B cell (primary cell): ENCODE data around the gene CLCN1. TPM values are rescaled to one million over a fixed set of nuclear protein-coding genes. Genes with fewer than 3 reads are reported as not detected.
A peak's percentile ranks its signal among the peaks of the same experiment; 100 is the strongest.

Source experiments
- ATAC-seq: fragments of 200-7000 bp; cut with Tn5 transposase; one replicate; pipeline ENCODE4 v1.10.0; 2021; ENCODE audit warnings: low read depth, mild to moderate bottlenecking, moderate number of reproducible peaks, moderate library complexity
- CTCF ChIA-PET: fragments of 350-600 bp; sonication (Branson Sonifier 250); formaldehyde crosslinking; loops from one replicate; lab custom pipeline; 2021; ENCODE audit warnings: antibody characterized with exemption, inconsistent platforms; lab: Charles Lee
- POLR2A ChIA-PET: fragments of 350-600 bp; sonication (Branson Sonifier 250); formaldehyde crosslinking; loops from one replicate; lab custom pipeline; 2021; ENCODE audit warnings: antibody characterized with exemption; lab: Charles Lee
- DNase-seq: peaks from one replicate; pipeline ENCODE4 v3.0.0; 2013
- H2AFZ ChIP-seq: 2 replicates; pipeline ENCODE4 v1.6.1; 2012; ENCODE audit warnings: mild to moderate bottlenecking, low read depth, low read length; ENCODE audit not compliant: insufficient read depth, poor library complexity, severe bottlenecking
- H3K27ac ChIP-seq, 2 donors: 1 replicate in 1 of 2; 2 replicates in 1 of 2; pipeline ENCODE4 v1.5.1; 2012 to 2013; ENCODE audit warnings: low read length in 2 of 2, mild to moderate bottlenecking in 2 of 2, moderate library complexity in 1 of 2
- H3K27me3 ChIP-seq, 4 experiments: fragments of 200-600 bp in 1 of 4; sonication (generic) in 1 of 4; replicated peaks in 1 of 4; 1 replicate in 2 of 4; 2 replicates in 2 of 4; pipeline versions ENCODE4 v1.6.1 to v1.7.0; 2013 to 2016; ENCODE audit warnings: low read length in 3 of 4, mild to moderate bottlenecking in 2 of 4, mixed read lengths in 1 of 4, moderate library complexity in 1 of 4; ENCODE audit not compliant: insufficient read depth in 4 of 4, control insufficient read depth in 3 of 4; ENCODE audit errors: control extremely low read depth in 1 of 4
- H3K36me3 ChIP-seq, 2 experiments: replicated peaks in 1 of 2; 1 replicate in 1 of 2; 2 replicates in 1 of 2; pipeline versions ENCODE4 v1.6.1 to v1.7.1; 2013; ENCODE audit warnings: low read length in 1 of 2; ENCODE audit not compliant: insufficient read depth in 2 of 2, control insufficient read depth in 1 of 2; ENCODE audit errors: control extremely low read depth in 1 of 2, extremely low read depth in 1 of 2
- H3K4me1 ChIP-seq, 2 donors: fragments of 200-600 bp in 1 of 2; sonication (generic) in 1 of 2; 1 replicate in 1 of 2; 2 replicates in 1 of 2; pipeline versions ENCODE4 v1.5.1 to v1.6.1; 2013 to 2017; ENCODE audit warnings: low read length in 2 of 2; ENCODE audit not compliant: control insufficient read depth in 2 of 2, insufficient read depth in 2 of 2
- H3K4me2 ChIP-seq: replicated peaks from 2 replicates; pipeline ENCODE3; 2012; ENCODE audit warnings: mild to moderate bottlenecking, low read depth, low read length; ENCODE audit not compliant: poor library complexity, severe bottlenecking
- H3K4me3 ChIP-seq, 5 experiments: fragments of 200-600 bp in 1 of 5; sonication (generic) in 1 of 5; 1 replicate in 3 of 5; 2 replicates in 2 of 5; pipeline versions ENCODE4 v1.5.1 to v1.7.0; 2011 to 2016; ENCODE audit warnings: low read length in 4 of 5, mild to moderate bottlenecking in 4 of 5, low read depth in 2 of 5, control low read depth in 1 of 5, moderate library complexity in 1 of 5; ENCODE audit not compliant: insufficient read depth in 1 of 5; ENCODE audit errors: control extremely low read depth in 1 of 5, extremely low read depth in 1 of 5
- H3K79me2 ChIP-seq: fragments of 200-600 bp; sonication (generic); one replicate; pipeline ENCODE4 v1.6.0; 2016; ENCODE audit warnings: low read length; ENCODE audit not compliant: control insufficient read depth, insufficient read depth
- H3K9ac ChIP-seq: fragments of 200-600 bp; sonication (generic); 2 replicates; pipeline ENCODE4 v1.6.1; 2017; ENCODE audit warnings: mild to moderate bottlenecking, low read length, moderate library complexity
- H3K9me3 ChIP-seq, 3 donors: one replicate each; pipeline versions ENCODE4 v1.6.1 to v1.7.1; 2013; ENCODE audit warnings: low read length in 2 of 3; ENCODE audit not compliant: control insufficient read depth in 2 of 3, insufficient read depth in 1 of 3; ENCODE audit errors: control extremely low read depth in 1 of 3
- H4K20me1 ChIP-seq: 2 replicates; pipeline ENCODE4 v1.6.0; 2012; ENCODE audit warnings: mild to moderate bottlenecking, low read length; ENCODE audit not compliant: insufficient read depth, control insufficient read depth, poor library complexity, severe bottlenecking
- H3K27ac Mint-ChIP-seq: one replicate; pipeline ENCODE4 v1.8.0; 2021; ENCODE audit warnings: mixed read lengths
- H3K27me3 Mint-ChIP-seq: one replicate; pipeline ENCODE4 v1.8.0; 2021; ENCODE audit warnings: mixed read lengths
- H3K4me1 Mint-ChIP-seq: one replicate; pipeline ENCODE4 v1.8.0; 2021; ENCODE audit warnings: mixed read lengths
- H3K4me3 Mint-ChIP-seq: one replicate; pipeline ENCODE4 v1.8.0; 2021; ENCODE audit warnings: mixed read lengths
- H3K9me3 Mint-ChIP-seq: one replicate; pipeline ENCODE4 v1.8.0; 2022; ENCODE audit warnings: mixed read lengths; ENCODE audit not compliant: insufficient read depth
- EZH2 ChIP-seq: IDR thresholded peaks from 2 replicates; pipeline ENCODE4 v1.6.1; 2012; ENCODE audit warnings: borderline replicate concordance, low read depth, mild to moderate bottlenecking, moderate library complexity, low read length; ENCODE audit not compliant: insufficient read depth, poor library complexity, severe bottlenecking
- WGBS: methylation state at CpG from one replicate; pipeline ENCODE4 v1.1.5; 2013; ENCODE audit warnings: missing lambda C conversion rate; ENCODE audit not compliant: insufficient coverage; 5-methylcytosine and 5-hydroxymethylcytosine counted together
- intact Hi-C: fragments of 100-400 bp; cut with micrococcal nuclease; formaldehyde crosslinking; loops from one replicate; pipeline ENCODE4 v1.10.0; 2022
- polyA plus RNA-seq: library from polyadenylated mRNA; depleted of rRNA; stranded (reverse); fragments of >200 nt; gene quantifications from 2 replicates; pipeline ENCODE4 v1.2.3, GENCODE V29; 2012
- total RNA-seq, 2 donors: library from RNA; stranded (reverse); fragments of 120-200 nt in 1 of 2; gene quantifications; 1 replicate in 1 of 2; 2 replicates in 1 of 2; pipeline versions ENCODE4 v1.2.3 to v1.2.4, GENCODE V29; 2013 to 2022
- TF ChIP-seq, protein P1 (sequence below): fragments of 200-600 bp; IDR thresholded peaks from one replicate; pipeline ENCODE4 v1.8.0; 2022; ENCODE audit warnings: antibody characterized with exemption, mild to moderate bottlenecking

Gene CLCN1
- total and polyA plus RNA-seq, 2 donors (not counting 1 experiment from before 2014, with no cell fraction given) = not detected

DNA sequence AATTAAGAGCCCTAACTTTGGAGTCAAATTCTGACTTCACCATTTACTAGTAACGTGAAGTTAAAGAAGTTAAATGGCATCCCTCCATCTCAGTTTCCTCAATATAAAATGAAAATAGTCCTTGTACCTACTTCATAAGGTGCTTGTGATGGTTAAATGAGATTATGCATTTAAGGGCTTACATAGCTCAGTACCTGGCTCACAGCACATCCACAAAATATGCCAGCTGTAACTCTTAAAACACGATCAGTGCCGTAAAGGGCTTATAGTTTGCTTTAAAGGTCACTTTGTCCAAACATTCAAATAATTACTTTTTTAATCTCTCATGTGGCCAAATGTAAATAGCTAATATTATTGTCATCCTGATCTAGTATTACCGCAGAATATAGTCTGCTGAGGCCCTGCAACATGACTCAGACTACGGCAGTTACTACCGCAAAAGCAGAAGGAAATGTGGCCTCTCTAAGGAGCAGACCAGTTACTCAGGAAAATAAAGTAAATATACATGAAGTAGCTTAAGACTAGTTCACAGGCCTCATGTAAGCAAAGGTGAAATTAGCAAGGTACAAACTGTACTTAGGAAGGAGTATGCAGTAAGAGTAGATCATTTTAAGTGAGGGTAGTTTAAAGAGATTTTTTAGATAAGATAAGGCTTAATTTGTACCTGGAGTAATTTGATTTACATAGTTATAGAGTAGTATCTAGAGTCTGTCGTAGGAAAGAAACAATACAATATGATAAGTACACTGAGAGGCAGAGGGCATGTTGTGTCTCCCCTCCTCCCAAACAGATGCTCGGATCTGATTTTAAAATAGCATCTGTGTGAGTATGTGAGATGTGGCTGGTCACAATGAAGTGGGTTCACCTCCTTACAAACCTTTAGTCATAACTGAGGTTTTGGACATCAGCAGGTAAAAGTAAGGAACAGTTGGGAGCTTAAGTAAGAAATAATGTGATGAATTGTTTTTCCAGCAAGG is 14.7 kb upstream of the CLCN1 start:
- H3K36me3 ChIP-seq = peaks cover 2 to 91% of the 10 kb centered on the region in 2 experiments
- H4K20me1 ChIP-seq = peaks cover 40% of the 10 kb centered on the region
- no peak overlapping the region for H2AFZ ChIP-seq
- peaks cover 0 to 3% of the 10 kb centered on the region in 2 donors for H3K4me1 ChIP-seq
- H3K27ac ChIP-seq = peak overlapping the region in 1 of 2 donors; percentile 12
- H3K27me3 ChIP-seq = no peaks in the 10 kb centered on the region
- no peak overlapping the region for H3K9ac ChIP-seq
- Mint-ChIP-seq H3K9me3 (no peaks in the 10 kb centered on the region), H3K27me3 (no peaks in the 10 kb centered on the region), H3K27ac (no peak overlapping the region), H3K4me1 (peaks cover 18% of the 10 kb centered on the region), H3K4me3 (no peak overlapping the region)
- 20% methylated on average over 1 of the region's 8 CpGs for WGBS
- H3K79me2 ChIP-seq = peaks cover 15% of the 10 kb centered on the region
- ATAC-seq (no peak), DNase-seq (no peak)
- POLR2A ChIA-PET = interaction anchor here (1.0 kb wide), 1 partner anchor 13 kb away, joined by 3 read pairs; the partner anchor contains the start of gene CASP2
- no peak for TF ChIP-seq EZH2
- TF ChIP-seq, protein P1, sequence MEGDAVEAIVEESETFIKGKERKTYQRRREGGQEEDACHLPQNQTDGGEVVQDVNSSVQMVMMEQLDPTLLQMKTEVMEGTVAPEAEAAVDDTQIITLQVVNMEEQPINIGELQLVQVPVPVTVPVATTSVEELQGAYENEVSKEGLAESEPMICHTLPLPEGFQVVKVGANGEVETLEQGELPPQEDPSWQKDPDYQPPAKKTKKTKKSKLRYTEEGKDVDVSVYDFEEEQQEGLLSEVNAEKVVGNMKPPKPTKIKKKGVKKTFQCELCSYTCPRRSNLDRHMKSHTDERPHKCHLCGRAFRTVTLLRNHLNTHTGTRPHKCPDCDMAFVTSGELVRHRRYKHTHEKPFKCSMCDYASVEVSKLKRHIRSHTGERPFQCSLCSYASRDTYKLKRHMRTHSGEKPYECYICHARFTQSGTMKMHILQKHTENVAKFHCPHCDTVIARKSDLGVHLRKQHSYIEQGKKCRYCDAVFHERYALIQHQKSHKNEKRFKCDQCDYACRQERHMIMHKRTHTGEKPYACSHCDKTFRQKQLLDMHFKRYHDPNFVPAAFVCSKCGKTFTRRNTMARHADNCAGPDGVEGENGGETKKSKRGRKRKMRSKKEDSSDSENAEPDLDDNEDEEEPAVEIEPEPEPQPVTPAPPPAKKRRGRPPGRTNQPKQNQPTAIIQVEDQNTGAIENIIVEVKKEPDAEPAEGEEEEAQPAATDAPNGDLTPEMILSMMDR = no peak
- intact Hi-C loops = loop anchor here (1.0 to 5.0 kb wide), 2 partner anchors 39 to 61 kb away; partner anchors contain the start of gene GSTK1
- no peak overlapping the region for H3K4me3 ChIP-seq
- CTCF ChIA-PET = interaction anchor here (0.5 to 4.6 kb wide), 10 partner anchors 9 to 518 kb away, joined by 3 to 112 read pairs (median 3); no protein-coding TSS in a partner anchor
- H3K4me2 ChIP-seq = no peak overlapping the region
- no peaks in the 10 kb centered on the region for H3K9me3 ChIP-seq

GRCh38 chr7:143303733-143304132 is 12.2 kb upstream of the CLCN1 start:
- ChIA-PET POLR2A (no interaction called here), CTCF (interaction anchor here (3.8 kb wide), 1 partner anchor 63 kb away, joined by 36 read pairs; no protein-coding TSS in a partner anchor)
- Mint-ChIP-seq H3K27me3 (no peaks in the 10 kb centered on the region), H3K27ac (no peak overlapping the region), H3K9me3 (no peaks in the 10 kb centered on the region), H3K4me3 (no peak overlapping the region), H3K4me1 (peaks cover 13% of the 10 kb centered on the region)
- no peak for ATAC-seq
- Histone ChIP-seq H3K79me2 (peaks cover 9% of the 10 kb centered on the region), H3K9ac (no peak overlapping the region), H2AFZ (no peak overlapping the region), H3K4me3 (no peak overlapping the region), H3K27ac (no peak overlapping the region), H3K27me3 (no peaks in the 10 kb centered on the region), H4K20me1 (peaks cover 31% of the 10 kb centered on the region), H3K4me2 (no peak overlapping the region), H3K4me1 (no peaks in the 10 kb centered on the region), H3K36me3 (peaks cover 11 to 90% of the 10 kb centered on the region in 2 experiments), H3K9me3 (no peaks in the 10 kb centered on the region)
- intact Hi-C loops = loop anchor here (5.0 kb wide), 1 partner anchor 41 kb away; the partner anchor contains the start of gene GSTK1
- DNase-seq = no peak
- TF ChIP-seq, protein P1 = no peak
- no peak for TF ChIP-seq EZH2
- 98% methylated on average over 8 of the region's 10 CpGs for WGBS
